Heart right ventricle (tissue), 16 donors: Measurements from ENCODE around the gene SLA2. TPM values are rescaled to one million over a fixed set of nuclear protein-coding genes. Genes with fewer than 3 reads are reported as not detected.
"Not testable (repeated sequence)": the region's sequence is repeated elsewhere in the genome, so short reads cannot be mapped to it uniquely, and the experiment has no call there.

Experiments
- ATAC-seq, 8 donors: fragments of 200-7000 bp; cut with Tn5 transposase; one replicate each; pipeline ENCODE4 v1.9.1; 2020; ENCODE audit warnings: mild to moderate bottlenecking in 8 of 8, moderate library complexity in 8 of 8, moderate number of reproducible peaks in 1 of 8
- DNase-seq, 2 donors: peaks; one replicate each; pipeline ENCODE4 v3.0.0-alpha.2; 2020
- H3K27ac ChIP-seq, 10 donors: fragments of 200-600 bp; sonication (generic) in 2 of 10; one replicate each; pipeline versions ENCODE4 v1.5.0 to v1.8.0; 2020 to 2022; ENCODE audit warnings: mild to moderate bottlenecking in 3 of 10
- H3K27me3 ChIP-seq, 7 donors: fragments of 200-600 bp; one replicate each; pipeline ENCODE4 v1.8.0; 2021 to 2022; ENCODE audit warnings: mild to moderate bottlenecking in 2 of 7
- H3K36me3 ChIP-seq, 9 donors: fragments of 200-600 bp; sonication (generic) in 1 of 9; one replicate each; pipeline versions ENCODE4 v1.5.0 to v1.8.0; 2020 to 2022; ENCODE audit warnings: mild to moderate bottlenecking in 2 of 9
- H3K4me1 ChIP-seq, 9 donors: fragments of 200-600 bp; sonication (generic) in 1 of 9; one replicate each; pipeline versions ENCODE4 v1.5.0 to v1.8.0; 2020 to 2022; ENCODE audit warnings: mild to moderate bottlenecking in 4 of 9
- H3K4me3 ChIP-seq, 10 donors: fragments of 200-600 bp; sonication (generic) in 2 of 10; one replicate each; pipeline versions ENCODE4 v1.5.0 to v1.8.0; 2020 to 2022; ENCODE audit warnings: mild to moderate bottlenecking in 7 of 10, moderate library complexity in 2 of 10
- H3K9me3 ChIP-seq, 11 donors: fragments of 200-600 bp in 10 of 11; sonication (generic) in 2 of 11; one replicate each; pipeline versions ENCODE4 v1.5.0 to v1.8.0; 2013 to 2022; ENCODE audit warnings: mild to moderate bottlenecking in 2 of 11, control low read depth in 1 of 11, moderate library complexity in 1 of 11
- WGBS, 2 donors: extraction: QIAGEN DNeasy Blood & Tissue Kit; methylation state at CpG; one replicate each; pipeline ENCODE4 v1.1.7; 2013; ENCODE audit warnings: inconsistent platforms in 1 of 2; 5-methylcytosine and 5-hydroxymethylcytosine counted together
- intact Hi-C, 10 donors: fragments of 100-400 bp; cut with DNase I; formaldehyde crosslinking; loops; one replicate each; pipeline versions ENCODE4 v1.11.1 to v1.14.2; 2022
- polyA plus RNA-seq, 2 donors: library from polyadenylated mRNA; stranded (reverse); fragments of 200-250 nt; gene quantifications; one replicate each; pipeline ENCODE4 v1.2.3, GENCODE V29; 2013
- total RNA-seq, 10 donors: library from RNA; stranded (reverse); fragmentation: NEBNext Ultra II Directional in 3 of 10; extraction: Animal tissue kit (Norgen Biotek cat#: 25700) in 3 of 10; gene quantifications; one replicate each; pipeline versions ENCODE4 v1.2.1 to v1.2.4, GENCODE V29; 2021 to 2023
- TF ChIP-seq, protein P1 (sequence below), 9 donors: fragments of 200-600 bp; sonication (generic) in 2 of 9; IDR thresholded peaks; one replicate each; pipeline versions ENCODE4 v1.5.0 to v1.8.0; 2021 to 2022; ENCODE audit warnings: antibody characterized with exemption in 9 of 9, mild to moderate bottlenecking in 5 of 9, moderate library complexity in 1 of 9
- donor health status: Arrhythmogenic right ventricular cardiomyopathy.
- donor health status: ischemic (EF 13 %, LVEDD 7.1; RV severe dilation, severe dysfunction).
- donor health status: healthy with polysubstance abuse.
- donor health status: DM: no; HTN: yes; CAD: no.
- donor health status: DM: no; HTN: no; CAD: no.
- donor health status: ischemic (EF 25% LVEDD 6.9; RV normal size, moderate dysfunction).
- donor health status: ischemic (EF 25% LVEDD 5.7; RV mildly dilated, moderate dysfunction).
- donor health status: healthy.
- donor health status: DM: yes; HTN: yes; CAD: no.
- donor health status: Ischemic cardiomyopathy.
- donor health status: ischemic (EF 35%, LVEDD 5.7; RV mildly dilated, moderate dysfunction).
- donor health status: nonischemic (EF 11% LVEDD 7.7; RV severe dilation, severe dysfunction).
- donor health status: DM: yes; HTN: yes; CAD: no.
- donor health status: PGD.
- donor health status: ischemic (EF 29% LVEDD 5.4; RV normal size, mild dysfunction).
- donor health status: nonischemic (EF 23%, LVEDD 6.1; RV moderate dilation, normal function).

The SLA2 gene
- total and polyA plus RNA-seq, 12 donors: 0.20 to 2.4 (median 0.39) TPM

DNA sequence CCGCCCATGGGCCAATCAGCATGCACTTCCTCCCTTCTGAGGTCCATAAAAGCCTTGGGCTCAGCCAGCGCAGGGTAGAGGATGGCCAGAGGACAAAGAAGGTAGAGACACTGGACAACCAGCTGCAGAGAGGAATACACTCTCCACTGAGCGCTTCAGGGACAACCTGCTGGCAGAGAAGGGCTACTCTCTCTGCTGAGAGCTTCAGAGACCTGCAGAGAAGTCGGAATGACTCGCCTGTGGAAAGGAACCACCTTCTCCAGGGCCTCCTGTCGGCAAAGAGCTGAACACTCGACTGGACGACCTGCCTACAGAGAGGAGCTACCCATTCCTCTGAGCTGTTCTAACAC is 31.4 kb upstream of the SLA2 start:
- no peak overlapping the region for H3K27ac ChIP-seq
- no peaks in the 10 kb centered on the region for H3K9me3 ChIP-seq
- H3K36me3 ChIP-seq: peaks cover 0 to 96% (median 38%) of the 10 kb centered on the region in 9 donors
- TF ChIP-seq, protein P1, sequence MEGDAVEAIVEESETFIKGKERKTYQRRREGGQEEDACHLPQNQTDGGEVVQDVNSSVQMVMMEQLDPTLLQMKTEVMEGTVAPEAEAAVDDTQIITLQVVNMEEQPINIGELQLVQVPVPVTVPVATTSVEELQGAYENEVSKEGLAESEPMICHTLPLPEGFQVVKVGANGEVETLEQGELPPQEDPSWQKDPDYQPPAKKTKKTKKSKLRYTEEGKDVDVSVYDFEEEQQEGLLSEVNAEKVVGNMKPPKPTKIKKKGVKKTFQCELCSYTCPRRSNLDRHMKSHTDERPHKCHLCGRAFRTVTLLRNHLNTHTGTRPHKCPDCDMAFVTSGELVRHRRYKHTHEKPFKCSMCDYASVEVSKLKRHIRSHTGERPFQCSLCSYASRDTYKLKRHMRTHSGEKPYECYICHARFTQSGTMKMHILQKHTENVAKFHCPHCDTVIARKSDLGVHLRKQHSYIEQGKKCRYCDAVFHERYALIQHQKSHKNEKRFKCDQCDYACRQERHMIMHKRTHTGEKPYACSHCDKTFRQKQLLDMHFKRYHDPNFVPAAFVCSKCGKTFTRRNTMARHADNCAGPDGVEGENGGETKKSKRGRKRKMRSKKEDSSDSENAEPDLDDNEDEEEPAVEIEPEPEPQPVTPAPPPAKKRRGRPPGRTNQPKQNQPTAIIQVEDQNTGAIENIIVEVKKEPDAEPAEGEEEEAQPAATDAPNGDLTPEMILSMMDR (IDR thresholded peaks at IDR 0.05): no peak
- intact Hi-C loops: no loop called here
- H3K4me1 ChIP-seq: no peaks in the 10 kb centered on the region
- no peak for ATAC-seq
- H3K4me3 ChIP-seq: no peak overlapping the region
- no peaks in the 10 kb centered on the region for H3K27me3 ChIP-seq
- DNase-seq: no peak
- WGBS, 2 donors: 95 to 97% methylated on average over 8 of the region's 8 CpGs

DNA sequence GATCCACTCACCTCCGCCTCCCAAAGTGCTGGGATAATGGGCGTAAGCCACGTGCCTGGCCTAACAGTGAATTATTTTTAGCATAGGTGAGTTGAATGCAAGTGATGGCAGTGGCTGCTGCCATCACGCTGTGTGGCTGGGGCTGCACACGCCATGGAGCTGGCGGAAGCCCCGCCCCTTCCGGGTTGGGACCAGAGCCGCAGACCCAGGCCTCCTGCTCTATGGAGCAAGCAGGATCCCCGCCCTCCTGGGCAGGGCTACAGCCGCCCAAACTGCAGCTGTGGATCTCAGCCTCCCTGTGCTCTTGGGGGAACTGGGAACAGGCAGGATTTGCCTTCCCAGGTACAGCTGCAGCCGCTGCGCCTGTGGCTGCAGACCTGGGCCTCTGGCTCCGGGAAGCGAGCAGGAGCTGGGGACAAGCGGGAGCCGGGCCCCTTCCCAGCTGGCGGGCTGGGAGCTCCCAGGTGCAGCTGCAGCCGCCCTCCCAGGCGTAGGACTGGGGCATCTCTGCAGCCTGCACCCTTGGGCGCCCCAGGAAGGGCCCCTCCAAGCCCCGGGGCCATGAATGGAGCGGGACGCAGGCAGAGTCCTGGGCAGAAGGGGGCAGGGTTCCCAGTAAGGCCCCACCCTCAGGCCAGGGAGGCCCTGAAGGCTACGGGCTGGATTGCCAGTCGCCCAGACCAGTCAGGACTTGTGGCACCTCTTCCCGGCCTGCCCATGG is 30.9 kb upstream of the SLA2 start:
- DNase-seq (no peak), ATAC-seq (peak in 1 of 8 donors; percentile 50)
- 91 to 93% methylated on average over 27 of the region's 27 CpGs for WGBS, 2 donors
- TF ChIP-seq, protein P1 (IDR thresholded peaks at IDR 0.05): no peak
- Histone ChIP-seq H3K4me3 (no peak overlapping the region), H3K36me3 (peaks cover 0 to 96% (median 38%) of the 10 kb centered on the region in 9 donors), H3K27me3 (no peaks in the 10 kb centered on the region), H3K27ac (no peak overlapping the region), H3K9me3 (no peaks in the 10 kb centered on the region), H3K4me1 (no peaks in the 10 kb centered on the region)
- intact Hi-C loops: no loop called here

GRCh38 chr20:36675545-36675944 is 29.5 kb upstream of the SLA2 start:
- H3K4me3 ChIP-seq, ATAC-seq, DNase-seq, H3K9me3 ChIP-seq, H3K27me3 ChIP-seq, H3K27ac ChIP-seq, intact Hi-C loops, H3K4me1 ChIP-seq: not testable (repeated sequence)
- 96 to 99% methylated on average over 8 of the region's 8 CpGs for WGBS, 2 donors
- H3K36me3 ChIP-seq: peaks cover 0 to 96% (median 32%) of the 10 kb centered on the region in 9 donors

- H3K27me3 ChIP-seq: no peaks in the 10 kb centered on the region
- peaks cover 0 to 96% (median 20%) of the 10 kb centered on the region in 9 donors for H3K36me3 ChIP-seq
- intact Hi-C loops: no loop called here
- no peak for DNase-seq
- H3K9me3 ChIP-seq: no peaks in the 10 kb centered on the region
- TF ChIP-seq, protein P1 (IDR thresholded peaks at IDR 0.05): no peak
- no peaks in the 10 kb centered on the region for H3K4me1 ChIP-seq
- no peak overlapping the region for H3K4me3 ChIP-seq
- no peak overlapping the region for H3K27ac ChIP-seq
- ATAC-seq: no peak
- 90 to 96% methylated on average over 4 of the region's 4 CpGs for WGBS, 2 donors
These were observed 27.0 kb upstream of the SLA2 start for GRCh38 chr20:36672991-36673390.

DNA sequence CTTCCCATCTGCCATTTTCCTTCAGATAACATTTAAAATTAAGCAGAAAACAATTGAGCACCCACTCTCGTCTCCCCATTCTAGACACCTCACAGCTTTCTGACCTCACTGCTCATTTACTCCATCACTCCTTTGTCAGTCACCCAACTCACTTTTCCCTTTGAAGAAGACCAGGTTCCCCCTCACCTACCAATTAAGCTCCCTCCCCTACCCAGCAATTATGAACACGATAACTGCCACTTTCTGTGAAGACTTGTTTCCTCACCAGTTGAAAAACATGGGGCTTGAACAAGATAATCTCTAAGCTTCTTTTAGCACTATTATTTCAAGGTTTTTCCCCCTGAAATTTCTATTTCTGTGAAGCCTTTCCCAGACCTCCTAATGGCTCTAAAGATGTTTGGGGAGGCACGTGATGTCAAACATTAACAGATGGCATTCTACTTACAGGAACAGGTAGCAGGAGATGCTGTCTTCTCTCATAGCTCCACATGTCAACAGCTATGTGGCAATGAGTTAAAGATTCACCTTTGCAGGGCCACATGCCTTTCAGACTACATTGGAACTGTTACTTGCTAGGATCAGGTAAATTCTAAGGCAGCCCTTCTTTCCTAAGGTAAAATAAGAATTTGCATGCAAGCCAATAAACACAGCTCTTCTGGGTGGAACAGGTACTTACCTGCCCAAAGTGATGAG is 24.8 kb upstream of the SLA2 start:
- Histone ChIP-seq H3K9me3 (no peaks in the 10 kb centered on the region), H3K36me3 (peaks cover 0 to 95% (median 23%) of the 10 kb centered on the region in 9 donors), H3K27me3 (no peaks in the 10 kb centered on the region), H3K4me1 (no peaks in the 10 kb centered on the region), H3K27ac (no peak overlapping the region), H3K4me3 (no peak overlapping the region)
- TF ChIP-seq, protein P1 (IDR thresholded peaks at IDR 0.05): no peak
- WGBS, 2 donors: 91 to 96% methylated on average over 3 of the region's 3 CpGs
- no peak for DNase-seq
- ATAC-seq: no peak
- intact Hi-C loops: no loop called here
